Measurements from ENCODE around the gene SESTD1. TPM values are rescaled to one million over a fixed set of nuclear protein-coding genes. Genes with fewer than 3 reads are reported as not detected.

The SESTD1 gene
- total and polyA plus RNA-seq, 2 of the 13 experiments (the other 11 are each of a cell fraction or from before 2014, with no cell fraction given) = 74.4 to 101 TPM

- TF ChIP-seq MAF1 (CRISPR knock-in tag; IDR thresholded peaks at IDR 0.05; ENCODE audit: borderline replicate concordance) (no peak), ZNF468 (CRISPR knock-in tag; IDR thresholded peaks at IDR 0.05) (no peak), ZNF572 (CRISPR knock-in tag; IDR thresholded peaks at IDR 0.05) (no peak), ZBTB7A (CRISPR knock-in tag; IDR thresholded peaks at IDR 0.05) (no peak)
These were observed 80.0 kb downstream of the SESTD1 start (continued) for GRCh38 chr2:179184610-179185009.

GRCh38 chr2:179181002-179181401, 83.6 kb downstream of the SESTD1 start:
- Histone ChIP-seq H3K27ac (ENCODE audit: extremely low read length, insufficient read depth, low read length) (no peak overlapping the region), H3K36me3 (replicated peaks in 1 of 2; ENCODE audit: control insufficient read depth in 1 of 2, insufficient read depth in 2 of 2, low read length in 2 of 2) (peaks cover 9 to 57% of the 10 kb centered on the region in 2 experiments), H3K4me3 (replicated peaks in 1 of 3; ENCODE audit: insufficient read depth in 1 of 3, low read depth in 2 of 3, low read length in 3 of 3) (no peak overlapping the region), H4K20me1 (ENCODE audit: insufficient read depth, low read length) (peaks cover 56% of the 10 kb centered on the region), H3K4me1 (ENCODE audit: insufficient read depth, low read length) (peaks cover 27% of the 10 kb centered on the region), H3K27me3 (ENCODE audit: control insufficient read depth in 1 of 2, insufficient read depth in 2 of 2, low read length in 2 of 2) (no peaks in the 10 kb centered on the region), H2AFZ (ENCODE audit: low read length) (no peak overlapping the region), H3K79me2 (ENCODE audit: insufficient read depth, low read length) (peaks cover 34% of the 10 kb centered on the region), H3K4me2 (ENCODE audit: low read depth, low read length) (no peak overlapping the region), H3K9me3 (ENCODE audit: low read length) (no peaks in the 10 kb centered on the region), H3K9ac (ENCODE audit: insufficient read depth, low read depth, low read length) (no peak overlapping the region)
- TF ChIP-seq ZNF512B (CRISPR knock-in tag; IDR thresholded peaks at IDR 0.05; ENCODE audit: borderline replicate concordance) (no peak), RBM22 (optimal IDR thresholded peaks at IDR 0.05; ENCODE audit: low read length) (no peak), RFX3 (CRISPR knock-in tag; IDR thresholded peaks at IDR 0.05) (no peak), ZNF446 (CRISPR knock-in tag; IDR thresholded peaks at IDR 0.05) (no peak), ZNF232 (CRISPR knock-in tag; IDR thresholded peaks at IDR 0.05; ENCODE audit: borderline replicate concordance) (no peak), KLF9 (CRISPR knock-in tag; IDR thresholded peaks at IDR 0.05; ENCODE audit: low read depth) (no peak), NCOA2 (CRISPR knock-in tag; IDR thresholded peaks at IDR 0.05) (no peak), CEBPG (CRISPR knock-in tag; IDR thresholded peaks at IDR 0.05) (no peak), GLMP (CRISPR knock-in tag; IDR thresholded peaks at IDR 0.05; ENCODE audit: borderline replicate concordance) (no peak), ZNF678 (CRISPR knock-in tag; IDR thresholded peaks at IDR 0.05) (no peak), ZNF724P (CRISPR knock-in tag; IDR thresholded peaks at IDR 0.05; ENCODE audit: borderline replicate concordance) (no peak), AGO2 (optimal IDR thresholded peaks at IDR 0.05; ENCODE audit: low read depth, low read length) (no peak), ZC3H13 (CRISPR knock-in tag; IDR thresholded peaks at IDR 0.05) (no peak), ZNF790 (CRISPR knock-in tag; IDR thresholded peaks at IDR 0.05; ENCODE audit: borderline replicate concordance) (no peak), RBAK (CRISPR knock-in tag; IDR thresholded peaks at IDR 0.05) (no peak), CBX1 (IDR thresholded peaks at IDR 0.05; ENCODE audit: low read depth) (no peak)
- CTCF ChIA-PET (ENCODE audit: low intra/inter-chr PET ratio, low total read pairs) = no interaction called here
- intact Hi-C loops (cut with micrococcal nuclease; ENCODE audit: unreplicated experiment) (no loop called here), in situ Hi-C loops (cut with HindIII; ENCODE audit: extremely low pct_ligation_motif_present, low pct_unique_long_range_greater_than_20kb) (no loop called here)
- no peak for DNase-seq (ENCODE audit: low spot score)
- POLR2A ChIA-PET = no interaction called here
- ATAC-seq = no peak
- no peak for FAIRE-seq
- no TSS peak for BruUV-seq (replicated peaks)
- 93% methylated on average over 3 of the region's 3 CpGs for WGBS (ENCODE audit: low lambda C conversion rate)

Data from HepG2 (cell line).